OCI-LY1 (cell line): Measurements from ENCODE around the gene RTTN.

Experiments
- H2AFZ ChIP-seq: fragments of 200-600 bp; sonication (generic), shearing (Covaris generic); 2 replicates; pipeline ENCODE4 v1.6.0; 2014; ENCODE audit warnings: antibody characterized with exemption, mild to moderate bottlenecking, low read length
- H3F3A ChIP-seq: fragments of 200-600 bp; sonication (generic), shearing (Covaris generic); 2 replicates; pipeline ENCODE4 v1.6.0; 2014; ENCODE audit warnings: mild to moderate bottlenecking, antibody characterized with exemption, low read length, moderate library complexity; ENCODE audit not compliant: insufficient read depth
- H3K27ac ChIP-seq: fragments of 200-600 bp; sonication (generic); 2 replicates; pipeline ENCODE4 v1.5.1; 2014; ENCODE audit warnings: low read length, mixed run types, mild to moderate bottlenecking, low read depth; ENCODE audit not compliant: poor library complexity, severe bottlenecking
- H3K27me3 ChIP-seq: fragments of 200-600 bp; sonication (generic); 2 replicates; pipeline ENCODE4 v1.6.0; 2014; ENCODE audit warnings: antibody characterized with exemption, mild to moderate bottlenecking, low read length, moderate library complexity; ENCODE audit not compliant: insufficient read depth
- H3K36me3 ChIP-seq: fragments of 200-600 bp; sonication (generic); 2 replicates; pipeline ENCODE4 v1.6.1; 2014; ENCODE audit warnings: mild to moderate bottlenecking, antibody characterized with exemption, low read length, moderate library complexity, mixed read lengths; ENCODE audit not compliant: insufficient read depth
- H3K4me1 ChIP-seq: fragments of 200-600 bp; sonication (generic); 2 replicates; pipeline ENCODE4 v1.5.1; 2014; ENCODE audit warnings: mild to moderate bottlenecking, low read length, moderate library complexity; ENCODE audit not compliant: insufficient read depth, severe bottlenecking
- H3K4me2 ChIP-seq: fragments of 200-600 bp; sonication (generic), shearing (Covaris generic); 2 replicates; pipeline ENCODE4 v1.6.1; 2014; ENCODE audit warnings: low read length
- H3K4me3 ChIP-seq: fragments of 200-600 bp; sonication (generic); 2 replicates; pipeline ENCODE4 v1.5.1; 2014; ENCODE audit warnings: low read length, low read depth, mild to moderate bottlenecking, mixed read lengths; ENCODE audit not compliant: poor library complexity, severe bottlenecking
- H3K79me2 ChIP-seq: fragments of 200-600 bp; shearing (Covaris generic); 2 replicates; pipeline ENCODE4 v1.6.1; 2016; ENCODE audit warnings: mixed run types, low read length, mixed read lengths; ENCODE audit not compliant: insufficient read depth
- H3K9ac ChIP-seq: fragments of 200-600 bp; sonication (generic), shearing (Covaris generic); 2 replicates; pipeline ENCODE4 v1.6.1; 2014; ENCODE audit warnings: mild to moderate bottlenecking, low read length, mixed read lengths
- H3K9me2 ChIP-seq: fragments of 200-600 bp; sonication (generic), shearing (Covaris generic); 2 replicates; pipeline ENCODE4 v1.6.1; 2014; ENCODE audit warnings: low read depth, mild to moderate bottlenecking, low read length, mixed read lengths
- H3K9me3 ChIP-seq: fragments of 200-600 bp; shearing (Covaris generic); 2 replicates; pipeline ENCODE4 v1.6.1; 2014; ENCODE audit warnings: low read length, mixed read lengths
- H4K20me1 ChIP-seq: fragments of 200-600 bp; sonication (generic), shearing (Covaris generic); 2 replicates; pipeline ENCODE4 v1.6.0; 2016; ENCODE audit warnings: mild to moderate bottlenecking, low read length; ENCODE audit not compliant: insufficient read depth
- CTCF ChIP-seq: fragments of 200-600 bp; sonication (generic), shearing (Covaris generic); IDR thresholded peaks from 2 replicates; pipeline ENCODE4 v1.5.1; 2017; ENCODE audit warnings: mild to moderate bottlenecking, antibody characterized with exemption, low read length, moderate library complexity, mixed read lengths
- EZH2 ChIP-seq: fragments of 200-600 bp; sonication (generic), shearing (Covaris generic); IDR thresholded peaks from 2 replicates; pipeline ENCODE4 v1.8.0; 2017; ENCODE audit warnings: borderline replicate concordance, mixed run types, mild to moderate bottlenecking, antibody characterized with exemption, low read length, moderate library complexity, mixed read lengths

The RTTN gene

GRCh38 chr18:70089858-70090257, 115.6 kb downstream of the RTTN start:
- H3K9me3 ChIP-seq, result no peaks in the 10 kb centered on the region
- no peaks in the 10 kb centered on the region for H3K9me2 ChIP-seq
- H3F3A ChIP-seq, result no peaks in the 10 kb centered on the region
- no peak overlapping the region for H3K4me2 ChIP-seq
- H3K27ac ChIP-seq, result no peak overlapping the region
- H3K79me2 ChIP-seq, result no peaks in the 10 kb centered on the region
- H3K27me3 ChIP-seq, result no peaks in the 10 kb centered on the region
- no peaks in the 10 kb centered on the region for H3K4me1 ChIP-seq
- H3K36me3 ChIP-seq, result peaks cover 12% of the 10 kb centered on the region
- TF ChIP-seq CTCF, result no peak
- TF ChIP-seq EZH2, result no peak
- H3K4me3 ChIP-seq, result no peak overlapping the region
- H4K20me1 ChIP-seq, result no peaks in the 10 kb centered on the region
- no peak overlapping the region for H3K9ac ChIP-seq
- H2AFZ ChIP-seq, result no peak overlapping the region

- Histone ChIP-seq H3K79me2 (no peaks in the 10 kb centered on the region), H3K27ac (no peak overlapping the region), H3K4me2 (no peak overlapping the region), H3K9ac (no peak overlapping the region), H3K27me3 (no peaks in the 10 kb centered on the region), H3F3A (no peaks in the 10 kb centered on the region), H3K36me3 (peaks cover 11% of the 10 kb centered on the region), H3K4me3 (no peak overlapping the region), H3K9me3 (no peaks in the 10 kb centered on the region), H4K20me1 (no peaks in the 10 kb centered on the region), H2AFZ (no peak overlapping the region), H3K4me1 (no peaks in the 10 kb centered on the region), H3K9me2 (no peaks in the 10 kb centered on the region)
- TF ChIP-seq EZH2, result no peak
- no peak for TF ChIP-seq CTCF
Observed at GRCh38 chr18:70086085-70086484, 119.4 kb downstream of the RTTN start.

- Histone ChIP-seq H3K9me2 (no peaks in the 10 kb centered on the region), H3K9ac (no peak overlapping the region), H2AFZ (no peak overlapping the region), H4K20me1 (no peaks in the 10 kb centered on the region), H3K36me3 (peaks cover 6% of the 10 kb centered on the region), H3K4me3 (no peak overlapping the region), H3K27me3 (no peaks in the 10 kb centered on the region), H3K79me2 (no peaks in the 10 kb centered on the region), H3K27ac (no peak overlapping the region), H3K9me3 (no peaks in the 10 kb centered on the region), H3F3A (no peaks in the 10 kb centered on the region), H3K4me1 (no peaks in the 10 kb centered on the region), H3K4me2 (no peak overlapping the region)
- TF ChIP-seq CTCF (no peak), EZH2 (no peak)
Observed at GRCh38 chr18:70085641-70086040, 119.8 kb downstream of the RTTN start.
